ENCODE measurements around the gene VAMP2.

DNA sequence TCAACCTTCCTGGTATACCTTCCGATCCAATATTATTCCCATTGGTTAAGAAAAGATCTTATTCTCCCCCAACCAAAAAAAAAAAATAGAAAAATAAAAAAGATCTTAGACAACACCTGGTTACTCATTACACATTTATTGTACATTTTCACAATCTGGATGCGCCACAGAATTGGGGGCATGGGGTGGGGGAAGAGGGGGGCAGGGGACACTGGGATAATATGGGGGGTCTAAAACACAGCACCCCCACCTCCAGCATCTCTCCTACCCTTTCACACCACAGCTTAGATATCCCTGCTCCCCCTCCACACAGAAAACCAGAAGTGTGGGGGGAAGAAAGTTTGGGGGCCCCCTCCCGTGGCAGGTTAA is 3.7 kb downstream of the VAMP2 start:
- TF ChIP-seq, protein P1, sequence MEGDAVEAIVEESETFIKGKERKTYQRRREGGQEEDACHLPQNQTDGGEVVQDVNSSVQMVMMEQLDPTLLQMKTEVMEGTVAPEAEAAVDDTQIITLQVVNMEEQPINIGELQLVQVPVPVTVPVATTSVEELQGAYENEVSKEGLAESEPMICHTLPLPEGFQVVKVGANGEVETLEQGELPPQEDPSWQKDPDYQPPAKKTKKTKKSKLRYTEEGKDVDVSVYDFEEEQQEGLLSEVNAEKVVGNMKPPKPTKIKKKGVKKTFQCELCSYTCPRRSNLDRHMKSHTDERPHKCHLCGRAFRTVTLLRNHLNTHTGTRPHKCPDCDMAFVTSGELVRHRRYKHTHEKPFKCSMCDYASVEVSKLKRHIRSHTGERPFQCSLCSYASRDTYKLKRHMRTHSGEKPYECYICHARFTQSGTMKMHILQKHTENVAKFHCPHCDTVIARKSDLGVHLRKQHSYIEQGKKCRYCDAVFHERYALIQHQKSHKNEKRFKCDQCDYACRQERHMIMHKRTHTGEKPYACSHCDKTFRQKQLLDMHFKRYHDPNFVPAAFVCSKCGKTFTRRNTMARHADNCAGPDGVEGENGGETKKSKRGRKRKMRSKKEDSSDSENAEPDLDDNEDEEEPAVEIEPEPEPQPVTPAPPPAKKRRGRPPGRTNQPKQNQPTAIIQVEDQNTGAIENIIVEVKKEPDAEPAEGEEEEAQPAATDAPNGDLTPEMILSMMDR (IDR thresholded peaks at IDR 0.05), result no peak
- no peak for TF ChIP-seq POLR2A (IDR thresholded peaks at IDR 0.05)
